ENCODE results near the gene NLGN4X.

NLGN4X gene

DNA sequence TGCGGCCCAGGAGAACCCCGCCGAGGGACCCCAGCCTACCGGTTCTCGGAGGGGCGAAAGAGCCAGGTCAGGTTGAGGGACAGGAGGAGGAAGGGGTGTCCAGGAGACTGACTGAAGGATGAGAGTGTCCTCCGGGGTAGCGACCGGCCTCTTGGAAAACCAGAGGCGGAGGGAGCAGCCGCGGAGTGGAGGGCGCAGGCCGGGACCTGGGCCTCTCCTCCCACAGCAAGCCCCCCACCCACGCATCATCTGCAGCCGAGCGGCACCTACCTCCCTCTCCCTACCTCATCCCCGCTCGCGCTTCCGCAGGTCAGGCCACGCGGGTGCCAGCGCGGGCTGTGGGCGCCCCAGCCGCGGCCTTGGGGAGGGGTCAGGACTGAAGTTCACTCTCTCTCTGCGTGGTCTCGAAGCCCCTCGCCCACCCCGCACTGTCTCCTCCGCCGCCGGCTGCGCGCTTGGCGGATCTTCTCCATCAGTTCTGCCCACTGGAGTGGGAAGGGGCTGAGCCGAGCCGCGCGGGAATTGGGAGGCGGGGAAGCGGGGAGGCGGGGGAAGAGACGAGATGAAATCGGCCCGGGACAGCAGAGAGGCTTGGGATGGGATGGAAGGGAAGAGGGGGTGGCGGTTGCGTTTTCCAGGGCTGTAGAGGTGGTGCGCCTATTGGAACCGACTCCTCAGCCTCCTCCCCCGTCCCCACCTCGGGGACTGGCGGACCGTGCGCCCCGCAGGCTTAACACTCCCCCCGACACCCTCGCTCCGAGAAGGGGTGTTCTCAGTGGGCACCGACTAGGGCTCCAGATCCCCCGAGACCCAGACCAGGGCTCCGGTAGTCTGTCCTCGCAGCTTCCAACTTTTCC is 1.8 kb downstream of the NLGN4X start:
- TF ChIP-seq EZH2phosphoT487 (IDR thresholded peaks at IDR 0.05; ENCODE audit: low read depth), result no peak
- TF ChIP-seq, protein P1, sequence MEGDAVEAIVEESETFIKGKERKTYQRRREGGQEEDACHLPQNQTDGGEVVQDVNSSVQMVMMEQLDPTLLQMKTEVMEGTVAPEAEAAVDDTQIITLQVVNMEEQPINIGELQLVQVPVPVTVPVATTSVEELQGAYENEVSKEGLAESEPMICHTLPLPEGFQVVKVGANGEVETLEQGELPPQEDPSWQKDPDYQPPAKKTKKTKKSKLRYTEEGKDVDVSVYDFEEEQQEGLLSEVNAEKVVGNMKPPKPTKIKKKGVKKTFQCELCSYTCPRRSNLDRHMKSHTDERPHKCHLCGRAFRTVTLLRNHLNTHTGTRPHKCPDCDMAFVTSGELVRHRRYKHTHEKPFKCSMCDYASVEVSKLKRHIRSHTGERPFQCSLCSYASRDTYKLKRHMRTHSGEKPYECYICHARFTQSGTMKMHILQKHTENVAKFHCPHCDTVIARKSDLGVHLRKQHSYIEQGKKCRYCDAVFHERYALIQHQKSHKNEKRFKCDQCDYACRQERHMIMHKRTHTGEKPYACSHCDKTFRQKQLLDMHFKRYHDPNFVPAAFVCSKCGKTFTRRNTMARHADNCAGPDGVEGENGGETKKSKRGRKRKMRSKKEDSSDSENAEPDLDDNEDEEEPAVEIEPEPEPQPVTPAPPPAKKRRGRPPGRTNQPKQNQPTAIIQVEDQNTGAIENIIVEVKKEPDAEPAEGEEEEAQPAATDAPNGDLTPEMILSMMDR (IDR thresholded peaks at IDR 0.05; ENCODE audit: low read depth, low read length), result no peak
- H3K9me3 ChIP-seq (ENCODE audit: insufficient read depth, low read length), result no peaks in the 10 kb centered on the region
- no peak overlapping the region for H3K4me3 ChIP-seq (ENCODE audit: low read length)
- no peaks in the 10 kb centered on the region for H3K4me1 ChIP-seq (ENCODE audit: low read length)
- H2AFZ ChIP-seq (ENCODE audit: low read depth, low read length), result no peak overlapping the region
- no peaks in the 10 kb centered on the region for H4K20me1 ChIP-seq (ENCODE audit: insufficient read depth, low read length)
- no peaks in the 10 kb centered on the region for H3K79me2 ChIP-seq (ENCODE audit: low read length)
- no peak overlapping the region for H3K27ac ChIP-seq (ENCODE audit: low read length)
- no peaks in the 10 kb centered on the region for H3K27me3 ChIP-seq (ENCODE audit: low read depth, low read length)
- no peak overlapping the region for H3K4me2 ChIP-seq (ENCODE audit: low read length)
- H3K36me3 ChIP-seq (replicated peaks; ENCODE audit: low read depth, low read length), result no peaks in the 10 kb centered on the region
- H3K9ac ChIP-seq (ENCODE audit: low read length), result no peak overlapping the region

DNA sequence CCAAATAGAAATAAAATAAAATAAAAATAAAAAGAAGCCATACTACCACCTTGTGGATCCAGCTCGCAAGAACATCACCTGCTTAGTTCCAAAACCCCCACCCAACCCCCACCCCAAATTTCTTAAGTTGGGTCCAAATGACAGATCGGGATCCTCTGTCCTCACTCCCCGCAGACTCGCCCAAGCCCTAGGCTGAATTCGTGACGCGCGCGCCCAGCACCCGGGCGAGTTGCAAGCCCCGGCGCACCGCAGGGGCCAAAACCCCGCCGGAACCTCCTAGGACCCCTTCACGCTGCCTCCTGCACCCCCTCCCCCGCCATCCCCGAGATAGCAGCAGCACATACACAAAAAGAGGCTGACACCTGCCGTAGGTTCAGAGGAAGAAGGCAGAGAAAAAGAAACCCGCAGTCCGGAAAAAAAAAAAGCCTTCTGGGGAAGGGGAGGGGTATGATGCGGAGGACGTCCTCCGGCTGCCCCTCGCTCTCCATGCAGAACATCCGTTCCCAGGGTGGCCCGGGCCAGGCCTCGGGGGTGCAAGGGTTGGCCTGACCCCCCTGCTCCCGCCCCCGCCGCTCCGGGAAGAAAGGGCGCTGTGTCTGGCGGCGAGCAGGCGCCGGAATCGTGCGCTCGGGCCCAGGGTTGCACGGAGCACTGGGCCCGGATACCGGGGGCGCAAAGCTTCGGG is 2.6 kb downstream of the NLGN4X start:
- Histone ChIP-seq H3K27ac (ENCODE audit: low read length) (no peak overlapping the region), H3K79me2 (ENCODE audit: low read length) (no peaks in the 10 kb centered on the region), H3K4me2 (ENCODE audit: low read length) (no peak overlapping the region), H3K9me3 (ENCODE audit: insufficient read depth, low read length) (no peaks in the 10 kb centered on the region), H2AFZ (ENCODE audit: low read depth, low read length) (no peak overlapping the region), H3K4me1 (ENCODE audit: low read length) (no peaks in the 10 kb centered on the region), H3K36me3 (replicated peaks; ENCODE audit: low read depth, low read length) (no peaks in the 10 kb centered on the region), H4K20me1 (ENCODE audit: insufficient read depth, low read length) (no peaks in the 10 kb centered on the region), H3K9ac (ENCODE audit: low read length) (no peak overlapping the region), H3K27me3 (ENCODE audit: low read depth, low read length) (no peaks in the 10 kb centered on the region), H3K4me3 (ENCODE audit: low read length) (no peak overlapping the region)
- no peak for TF ChIP-seq EZH2phosphoT487 (IDR thresholded peaks at IDR 0.05; ENCODE audit: low read depth)

DNA sequence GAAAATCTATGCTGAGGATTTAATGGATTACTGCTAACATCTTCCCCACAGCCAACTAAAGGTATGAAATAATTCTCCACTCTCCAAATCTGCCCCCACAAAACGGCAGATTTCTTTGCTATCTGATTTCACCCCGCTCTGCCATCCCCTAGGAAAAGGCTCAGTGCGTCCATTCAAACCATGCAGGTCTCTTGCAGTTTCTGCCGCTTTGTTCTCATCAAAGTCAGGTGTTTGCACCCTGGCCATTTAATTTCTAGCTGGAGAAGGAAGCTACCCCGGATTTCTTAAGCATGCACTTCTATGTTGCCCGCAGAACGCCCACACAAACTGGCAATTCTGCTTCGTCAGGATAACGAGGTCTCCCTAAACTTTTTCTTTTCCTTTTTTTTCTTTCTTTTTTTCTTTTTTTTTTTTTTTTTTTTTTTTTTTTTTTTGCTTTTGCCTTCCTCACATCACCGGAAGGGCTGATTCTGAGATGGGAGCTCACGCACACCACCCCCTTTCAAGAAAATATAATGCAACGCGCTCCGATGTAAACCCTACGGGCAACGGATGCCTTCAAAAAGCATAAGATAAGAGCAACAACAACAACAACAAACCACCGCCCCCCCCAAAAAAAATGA is 3.3 kb downstream of the NLGN4X start:
- Histone ChIP-seq H3K4me2 (ENCODE audit: low read length) (no peak overlapping the region), H3K9ac (ENCODE audit: low read length) (no peak overlapping the region), H3K36me3 (replicated peaks; ENCODE audit: low read depth, low read length) (no peaks in the 10 kb centered on the region), H3K79me2 (ENCODE audit: low read length) (no peaks in the 10 kb centered on the region), H4K20me1 (ENCODE audit: insufficient read depth, low read length) (no peaks in the 10 kb centered on the region), H3K4me3 (ENCODE audit: low read length) (no peak overlapping the region), H3K9me3 (ENCODE audit: insufficient read depth, low read length) (no peaks in the 10 kb centered on the region), H3K27ac (ENCODE audit: low read length) (no peak overlapping the region), H2AFZ (ENCODE audit: low read depth, low read length) (no peak overlapping the region), H3K4me1 (ENCODE audit: low read length) (no peaks in the 10 kb centered on the region), H3K27me3 (ENCODE audit: low read depth, low read length) (no peaks in the 10 kb centered on the region)
- TF ChIP-seq, protein P1 (IDR thresholded peaks at IDR 0.05; ENCODE audit: low read depth, low read length), result no peak
- TF ChIP-seq EZH2phosphoT487 (IDR thresholded peaks at IDR 0.05; ENCODE audit: low read depth), result no peak

GRCh38 chrX:6223516-6223915 is 5.2 kb downstream of the NLGN4X start:
- TF ChIP-seq, protein P1 (IDR thresholded peaks at IDR 0.05; ENCODE audit: low read depth, low read length), result no peak
- TF ChIP-seq EZH2phosphoT487 (IDR thresholded peaks at IDR 0.05; ENCODE audit: low read depth), result no peak
- Histone ChIP-seq H3K4me1 (ENCODE audit: low read length) (no peaks in the 10 kb centered on the region), H3K79me2 (ENCODE audit: low read length) (no peaks in the 10 kb centered on the region), H3K36me3 (replicated peaks; ENCODE audit: low read depth, low read length) (no peaks in the 10 kb centered on the region), H3K4me3 (ENCODE audit: low read length) (no peak overlapping the region), H3K27me3 (ENCODE audit: low read depth, low read length) (no peaks in the 10 kb centered on the region), H3K9ac (ENCODE audit: low read length) (no peak overlapping the region), H3K27ac (ENCODE audit: low read length) (no peak overlapping the region), H3K4me2 (ENCODE audit: low read length) (no peak overlapping the region), H3K9me3 (ENCODE audit: insufficient read depth, low read length) (no peaks in the 10 kb centered on the region), H2AFZ (ENCODE audit: low read depth, low read length) (no peak overlapping the region), H4K20me1 (ENCODE audit: insufficient read depth, low read length) (no peaks in the 10 kb centered on the region)
